RWPE2 (cell line): ENCODE measurements around the gene KLF13.

Experiments used
- ATAC-seq: fragments of 200-7000 bp; cut with Tn5 transposase; 3 replicates; pipeline ENCODE4 v1.9.1; 2021; ENCODE audit warnings: low read depth
- DNase-seq: peaks from one replicate; pipeline ENCODE4 v3.0.0-alpha.2; 2020; ENCODE audit warnings: low spot score
- H3K27ac ChIP-seq: fragments of 450-650 bp; 2 replicates; pipeline ENCODE4 v1.5.1; 2017; ENCODE audit warnings: mild to moderate bottlenecking; ENCODE audit not compliant: poor library complexity, severe bottlenecking
- H3K27me3 ChIP-seq: fragments of 250-450 bp; sonication (Bioruptor Pico); 2 replicates; pipeline ENCODE4 v1.5.1; 2021; ENCODE audit warnings: mild to moderate bottlenecking, moderate library complexity; ENCODE audit not compliant: insufficient read depth, poor library complexity, severe bottlenecking
- H3K36me3 ChIP-seq: fragments of 250-450 bp; sonication (Bioruptor Pico); 2 replicates; pipeline ENCODE4 v1.5.1; 2020; ENCODE audit warnings: low read depth, mild to moderate bottlenecking, moderate library complexity
- H3K4me1 ChIP-seq: fragments of 250-450 bp; sonication (Bioruptor Pico); 2 replicates; pipeline ENCODE4 v1.5.1; 2021; ENCODE audit warnings: mild to moderate bottlenecking, moderate library complexity; ENCODE audit not compliant: insufficient read depth, poor library complexity, severe bottlenecking
- H3K4me3 ChIP-seq: fragments of 250-450 bp; sonication (Bioruptor Pico); 2 replicates; pipeline ENCODE4 v1.5.1; 2021; ENCODE audit warnings: mild to moderate bottlenecking, moderate library complexity; ENCODE audit not compliant: severe bottlenecking
- H3K9me3 ChIP-seq: fragments of 250-450 bp; sonication (Bioruptor Pico); 2 replicates; pipeline ENCODE4 v1.5.1; 2021; ENCODE audit warnings: mild to moderate bottlenecking, moderate library complexity; ENCODE audit not compliant: severe bottlenecking
- CTCF ChIP-seq: fragments of 450-650 bp; IDR thresholded peaks from one replicate; pipeline ENCODE4 v1.5.1; 2017; ENCODE audit warnings: mild to moderate bottlenecking, moderate library complexity; ENCODE audit not compliant: poor library complexity, severe bottlenecking

Gene KLF13

GRCh38 chr15:31326156-31326874 lies at the start of gene KLF13:
KLF13 (plus strand) TSS chr15:31326835; CDS start chr15:31327213, 378 bp downstream.
- no peaks in the 10 kb centered on the region for H3K9me3 ChIP-seq
- no peaks in the 10 kb centered on the region for H3K27me3 ChIP-seq
- DNase-seq: peak; percentile 99
- TF ChIP-seq CTCF: no peak
- H3K4me1 ChIP-seq: no peaks in the 10 kb centered on the region
- peak; percentile 75 for ATAC-seq
- H3K27ac ChIP-seq: peak within 1 kb of the TSS; percentile 82
- peak within 1 kb of the TSS; percentile 62 for H3K4me3 ChIP-seq
- H3K36me3 ChIP-seq: 0 out of 2 replicates have a peak, but pooled peaks cover 5% of the 10 kb centered on the region

GRCh38 chr15:31277335-31278060 lies 49.1 kb upstream of the KLF13 start:
- no peaks in the 10 kb centered on the region for H3K4me1 ChIP-seq
- H3K27ac ChIP-seq: no peak overlapping the region
- DNase-seq: peak; percentile 61
- no peaks in the 10 kb centered on the region for H3K9me3 ChIP-seq
- TF ChIP-seq CTCF: no peak
- ATAC-seq: no peak
- H3K27me3 ChIP-seq: no peaks in the 10 kb centered on the region
- H3K36me3 ChIP-seq: no peaks in the 10 kb centered on the region
- H3K4me3 ChIP-seq: no peak overlapping the region

GRCh38 chr15:31278061-31278445 lies 48.6 kb upstream of the KLF13 start:
- no peaks in the 10 kb centered on the region for H3K9me3 ChIP-seq
- H3K4me3 ChIP-seq: no peak overlapping the region
- no peaks in the 10 kb centered on the region for H3K27me3 ChIP-seq
- no peak overlapping the region for H3K27ac ChIP-seq
- H3K36me3 ChIP-seq: no peaks in the 10 kb centered on the region
- DNase-seq: peak; percentile 54
- no peak for TF ChIP-seq CTCF
- no peaks in the 10 kb centered on the region for H3K4me1 ChIP-seq
- no peak for ATAC-seq

GRCh38 chr15:31278544-31279220 lies 48.0 kb upstream of the KLF13 start:
- no peak overlapping the region for H3K4me3 ChIP-seq
- no peaks in the 10 kb centered on the region for H3K9me3 ChIP-seq
- H3K36me3 ChIP-seq: no peaks in the 10 kb centered on the region
- ATAC-seq (no peak), DNase-seq (peak; percentile 65)
- H3K4me1 ChIP-seq: no peaks in the 10 kb centered on the region
- H3K27me3 ChIP-seq: no peaks in the 10 kb centered on the region
- TF ChIP-seq CTCF: no peak
- H3K27ac ChIP-seq: no peak overlapping the region
